GM21447 (cell line): ENCODE results near the gene EPB41.

Experiments
- ATAC-seq: cut with Tn5 transposase; IDR thresholded peaks from one replicate; pipeline ENCODE4 v1.9.1; 2021; ENCODE audit not compliant: unreplicated experiment

EPB41 gene

GRCh38 chr1:28973596-28974421, 59.4 kb downstream of the EPB41 start:
- ATAC-seq = no peak

DNA sequence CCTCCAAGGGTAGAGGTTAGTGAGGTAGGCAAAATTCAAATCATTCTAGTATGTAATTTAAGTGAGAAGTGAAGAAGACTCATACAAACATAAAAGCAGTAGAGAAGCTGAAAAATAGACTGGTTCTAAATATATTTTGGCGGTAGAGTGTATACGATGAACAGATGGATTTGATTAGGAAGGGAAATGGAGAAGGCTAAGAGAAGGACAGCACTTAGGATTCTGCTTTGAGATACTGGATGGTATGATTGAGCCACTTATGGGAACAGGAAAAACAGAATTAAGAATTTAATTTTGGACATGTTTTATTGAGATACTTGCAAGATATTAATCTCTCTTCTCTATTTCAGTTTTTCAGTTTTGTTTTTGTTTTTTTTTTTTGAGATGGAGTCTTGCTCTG, 60.1 kb downstream of the EPB41 start:
- ATAC-seq = no peak

DNA sequence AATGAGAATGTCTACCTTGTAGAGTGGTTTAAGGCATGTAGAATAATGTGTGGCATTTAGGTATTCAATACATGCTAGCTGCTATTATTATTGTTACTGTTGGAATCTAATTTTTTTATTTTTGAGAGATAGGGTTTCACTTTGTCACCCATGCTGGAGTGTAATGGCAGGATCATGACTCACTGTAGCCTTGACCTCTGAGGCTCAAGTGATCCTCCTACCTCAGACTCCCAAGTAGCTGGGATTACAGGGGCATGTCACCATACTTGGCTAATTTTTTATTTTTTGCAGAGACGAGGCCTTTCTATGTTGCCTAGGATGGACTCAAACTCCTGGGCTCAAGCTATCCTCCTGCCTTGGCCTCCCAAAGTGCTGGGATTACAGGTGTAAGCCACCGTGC, 61.9 kb downstream of the EPB41 start:
- no peak for ATAC-seq

- ATAC-seq = no peak
These were observed 66.8 kb downstream of the EPB41 start for GRCh38 chr1:28981210-28981609.

- no peak for ATAC-seq
These were observed 67.8 kb downstream of the EPB41 start for GRCh38 chr1:28982198-28982597.

- ATAC-seq = no peak
These were observed 68.7 kb downstream of the EPB41 start for GRCh38 chr1:28983091-28983490.

DNA sequence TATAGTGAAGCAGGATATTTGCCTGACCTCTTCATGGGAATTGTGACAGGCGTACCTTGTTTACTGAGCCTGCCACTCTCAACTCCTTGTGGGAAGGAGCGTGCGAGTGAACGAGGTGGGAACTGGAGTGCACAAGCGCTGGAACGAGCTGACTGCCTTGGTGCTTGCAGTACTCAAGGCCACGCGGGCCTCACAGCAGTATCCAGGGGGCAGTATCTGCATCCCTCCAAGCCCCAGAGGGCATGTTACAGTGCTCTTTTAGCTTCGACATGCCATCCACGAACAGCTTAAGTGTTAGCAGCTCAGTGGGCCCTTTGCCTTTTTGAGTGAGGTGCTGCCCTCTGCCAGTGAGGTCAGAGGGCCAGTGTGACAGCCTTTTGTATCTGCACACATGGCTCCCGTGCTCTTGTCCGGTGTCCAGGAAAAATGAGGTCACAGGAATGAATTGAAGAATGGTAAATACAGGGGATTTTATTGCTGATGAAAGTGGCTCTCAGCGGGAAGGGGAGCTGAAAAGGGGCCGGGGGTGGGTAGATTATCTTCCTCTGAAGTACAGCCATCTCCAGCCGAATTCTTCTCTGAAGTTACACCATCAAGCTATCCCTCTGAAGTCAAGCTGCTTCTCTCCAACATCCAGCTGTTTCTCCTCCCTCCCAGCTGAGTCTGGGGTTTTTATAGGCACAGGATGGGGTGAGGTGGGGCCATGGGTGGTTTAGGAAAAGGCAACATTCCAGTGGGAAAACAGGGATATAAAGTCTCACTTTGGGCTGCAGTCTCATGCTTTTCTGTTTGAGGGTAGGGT, 69.3 kb downstream of the EPB41 start:
- no peak for ATAC-seq

- ATAC-seq = no peak
These were observed 69.9 kb downstream of the EPB41 start for GRCh38 chr1:28984311-28984684.

DNA sequence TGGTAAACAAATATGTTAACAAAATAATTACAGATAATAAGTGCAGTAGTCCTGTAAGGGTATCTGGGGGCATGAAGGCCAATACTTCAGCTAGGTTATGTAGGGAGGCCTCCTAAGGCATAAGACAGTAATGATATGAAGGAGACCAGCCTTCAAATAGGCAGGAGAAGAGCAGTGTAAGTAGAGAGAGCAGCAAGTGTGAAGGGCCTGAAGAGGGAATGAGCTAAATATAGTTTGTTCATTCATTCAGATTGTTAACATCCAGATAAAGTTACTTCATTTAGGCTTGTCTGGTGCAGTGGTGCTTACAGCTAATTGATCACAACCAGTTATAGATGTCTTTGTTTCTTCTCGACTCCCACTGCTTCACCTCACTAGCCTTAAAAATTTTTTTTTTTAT, 71.1 kb downstream of the EPB41 start:
- ATAC-seq = no peak

GRCh38 chr1:28986306-28986910, 72.0 kb downstream of the EPB41 start:
- ATAC-seq = no peak

- no peak for ATAC-seq
These were observed 88.4 kb downstream of the EPB41 start for GRCh38 chr1:29002792-29003191.

DNA sequence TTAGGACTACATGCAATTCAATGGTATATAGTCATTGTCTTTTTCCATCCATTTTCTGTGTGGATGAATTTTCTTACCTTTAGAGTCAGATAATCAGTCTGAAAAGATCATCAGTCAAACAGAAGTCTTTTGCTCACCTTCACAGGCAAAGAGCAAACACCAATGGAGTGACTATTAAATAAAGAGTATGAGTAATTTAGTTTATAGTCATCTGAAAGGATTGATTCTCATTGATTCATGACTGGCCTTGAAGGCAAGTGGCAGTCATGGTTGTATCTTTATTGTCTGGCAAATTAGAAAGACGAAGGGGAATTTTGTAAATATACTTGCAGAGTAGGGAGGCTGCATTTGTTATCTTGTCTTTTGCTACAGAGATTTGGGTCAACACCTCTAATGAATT, 89.9 kb downstream of the EPB41 start:
- no peak for ATAC-seq

- no peak for ATAC-seq
These were observed 90.4 kb downstream of the EPB41 start for GRCh38 chr1:29004798-29005197.

- no peak for ATAC-seq
These were observed 97.4 kb downstream of the EPB41 start for GRCh38 chr1:29011775-29012174.

DNA sequence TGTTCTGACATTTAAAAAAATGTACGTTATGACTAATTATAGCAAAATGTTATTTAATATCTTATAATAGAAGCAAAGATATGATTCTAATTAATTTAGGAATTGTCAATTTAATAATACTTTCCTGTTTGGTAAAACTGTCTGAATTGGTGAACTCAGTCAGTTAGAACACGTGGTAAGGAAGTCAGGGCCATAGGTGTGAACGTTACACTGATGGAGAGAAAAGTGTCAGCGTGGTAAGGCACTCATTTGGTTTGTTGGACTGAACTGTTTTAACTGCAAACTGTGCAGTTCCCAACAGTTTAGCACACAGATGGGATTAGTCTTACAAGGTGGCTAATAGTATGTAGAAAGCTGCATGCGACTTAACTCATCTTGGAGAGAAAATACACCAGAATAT, 102.9 kb downstream of the EPB41 start:
- ATAC-seq = no peak

DNA sequence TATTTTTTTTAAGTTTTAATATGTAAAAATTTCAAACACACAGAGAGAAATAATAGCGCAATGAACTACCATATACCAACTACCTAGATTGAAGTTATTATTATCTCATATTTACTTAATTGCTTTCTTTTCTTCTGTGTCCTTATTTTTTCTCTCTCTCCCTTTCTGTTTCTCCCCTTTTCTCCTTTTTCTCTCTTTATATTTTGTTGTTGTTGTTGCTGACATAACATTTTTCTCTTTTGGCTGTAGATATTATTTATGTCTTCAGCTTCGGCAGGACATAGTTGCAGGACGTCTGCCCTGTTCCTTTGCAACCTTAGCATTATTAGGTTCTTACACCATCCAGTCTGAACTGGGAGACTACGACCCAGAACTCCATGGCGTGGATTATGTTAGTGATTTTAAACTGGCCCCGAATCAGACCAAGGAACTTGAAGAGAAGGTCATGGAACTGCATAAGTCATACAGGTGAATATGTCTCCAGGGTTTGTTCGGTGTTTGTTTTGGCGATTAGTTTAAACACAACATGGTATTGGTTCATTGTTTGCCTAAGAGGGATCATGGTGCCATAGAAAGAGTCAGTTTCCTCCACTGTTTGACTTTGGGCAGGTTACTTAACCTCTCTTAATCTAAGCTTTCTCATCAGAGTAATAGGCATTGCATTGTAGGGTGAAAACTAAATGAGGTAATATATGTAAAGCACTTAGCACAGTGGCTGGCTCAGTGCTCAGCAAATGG, 103.8 kb downstream of the EPB41 start:
- ATAC-seq = no peak

DNA sequence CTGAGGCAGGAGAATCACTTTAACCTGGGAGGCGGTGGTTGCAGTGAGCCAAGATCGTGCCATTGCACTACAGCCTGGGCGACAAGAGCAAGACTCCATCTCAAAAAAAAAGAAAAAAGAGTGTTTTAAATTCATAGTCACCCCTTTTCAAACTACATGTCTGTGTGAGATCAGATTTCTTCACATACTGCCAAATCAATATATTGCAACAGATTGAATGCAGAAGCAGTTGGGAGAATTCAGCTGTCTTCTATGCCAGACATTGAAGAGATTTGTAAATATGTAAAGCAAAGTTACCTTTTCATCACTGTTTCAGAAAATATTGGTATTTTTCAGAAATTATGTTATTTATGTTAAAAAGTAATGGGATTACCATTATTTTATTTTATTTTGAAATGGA, 108.3 kb downstream of the EPB41 start:
- no peak for ATAC-seq

GRCh38 chr1:29029667-29030066, 115.3 kb downstream of the EPB41 start:
- no peak for ATAC-seq

DNA sequence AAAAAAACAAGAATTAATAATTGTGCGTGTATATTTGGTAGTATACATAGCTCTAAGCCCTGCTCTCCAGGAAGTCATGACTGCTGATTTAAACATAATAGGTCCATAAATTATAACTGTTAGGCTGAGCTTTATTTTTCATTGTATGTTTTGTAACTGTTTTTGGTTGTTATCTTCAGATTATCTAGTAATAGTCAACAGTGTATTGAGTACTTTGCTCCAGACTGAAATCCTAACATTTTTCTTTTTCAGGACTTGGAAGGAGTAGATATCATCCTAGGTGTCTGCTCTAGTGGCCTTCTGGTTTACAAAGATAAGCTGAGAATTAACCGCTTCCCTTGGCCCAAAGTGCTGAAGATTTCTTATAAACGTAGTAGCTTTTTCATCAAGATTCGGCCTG, 118.5 kb downstream of the EPB41 start:
- no peak for ATAC-seq

- no peak for ATAC-seq
These were observed 119.6 kb downstream of the EPB41 start for GRCh38 chr1:29033829-29034466.
